IPS DF 19.7 (cell line): Measurements from ENCODE around the gene ABCD1.
"Not testable (repeated sequence)": the region's sequence is repeated elsewhere in the genome, so short reads cannot be mapped to it uniquely, and the experiment has no call there.

Experiments
- DNase-seq: peaks from one replicate; pipeline ENCODE4 v3.0.0-alpha.2; 2013; ENCODE audit warnings: low read depth, low spot score

ABCD1 gene

DNA sequence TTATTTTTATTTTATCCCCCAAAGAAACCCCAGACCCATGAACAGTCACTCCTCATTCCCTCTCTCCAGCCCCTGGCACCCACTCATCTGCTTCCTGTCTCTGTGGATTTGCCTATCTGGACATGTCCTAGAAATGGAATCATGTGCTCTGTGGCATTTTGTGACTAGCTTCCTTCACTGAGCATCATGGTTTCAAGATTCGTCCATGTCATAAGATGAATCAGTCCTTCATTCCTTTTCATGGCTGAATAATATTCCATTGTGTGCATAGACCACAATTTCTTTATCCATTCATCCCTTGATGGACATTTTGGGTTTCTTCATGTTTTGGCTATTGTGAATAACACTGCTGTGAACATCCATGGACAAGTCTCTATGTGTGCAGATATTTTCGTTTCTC lies 10.2 kb downstream of the ABCD1 start:
- DNase-seq = no peak

DNA sequence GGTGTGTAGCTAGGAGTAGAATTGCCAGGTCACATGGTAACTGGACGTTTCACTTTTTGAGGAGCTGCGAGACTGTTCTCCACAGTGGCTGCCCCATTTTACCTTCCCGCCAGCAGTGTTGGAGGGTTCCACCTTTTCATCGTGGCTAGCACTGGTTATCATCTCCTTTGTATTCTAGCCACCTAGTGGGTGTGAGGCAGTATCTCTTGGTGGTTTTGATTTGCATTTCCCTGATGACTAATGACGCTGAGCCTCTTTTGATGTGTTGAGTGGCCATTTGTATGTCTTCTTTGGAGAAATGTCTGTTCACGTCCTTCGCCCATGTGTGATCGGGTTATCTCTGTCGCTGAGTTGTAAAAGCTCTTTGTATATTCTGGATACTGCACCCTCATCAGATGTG lies 10.6 kb downstream of the ABCD1 start:
- no peak for DNase-seq

DNA sequence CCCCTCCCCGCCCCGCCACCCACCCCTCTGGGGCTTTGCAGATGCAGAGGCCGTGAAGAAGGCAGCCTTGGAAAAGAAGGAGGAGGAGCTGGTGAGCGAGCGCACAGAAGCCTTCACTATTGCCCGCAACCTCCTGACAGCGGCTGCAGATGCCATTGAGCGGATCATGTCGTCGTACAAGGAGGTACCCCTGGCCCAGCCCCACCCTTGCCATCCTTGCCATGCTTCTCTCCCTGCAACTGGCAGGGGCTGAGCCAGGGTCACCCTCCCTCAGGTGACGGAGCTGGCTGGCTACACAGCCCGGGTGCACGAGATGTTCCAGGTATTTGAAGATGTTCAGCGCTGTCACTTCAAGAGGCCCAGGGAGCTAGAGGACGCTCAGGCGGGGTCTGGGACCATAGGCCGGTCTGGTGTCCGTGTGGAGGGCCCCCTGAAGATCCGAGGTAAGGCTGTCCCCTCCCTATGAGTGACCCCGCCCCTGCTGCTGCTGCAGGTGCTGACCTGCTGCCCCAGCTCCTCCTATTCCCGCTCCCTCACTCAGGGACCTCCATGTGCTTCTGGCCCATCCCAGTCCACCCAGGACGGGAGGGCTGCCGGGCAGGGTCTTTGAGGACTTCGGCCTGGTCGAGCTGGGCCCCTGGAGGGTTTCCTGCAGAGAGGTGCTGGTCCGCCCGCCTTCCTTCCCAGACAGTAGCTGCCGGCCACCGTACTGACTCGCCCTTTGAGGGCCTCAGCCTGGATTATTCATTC lies 11.6 kb downstream of the ABCD1 start:
- DNase-seq = no peak

DNA sequence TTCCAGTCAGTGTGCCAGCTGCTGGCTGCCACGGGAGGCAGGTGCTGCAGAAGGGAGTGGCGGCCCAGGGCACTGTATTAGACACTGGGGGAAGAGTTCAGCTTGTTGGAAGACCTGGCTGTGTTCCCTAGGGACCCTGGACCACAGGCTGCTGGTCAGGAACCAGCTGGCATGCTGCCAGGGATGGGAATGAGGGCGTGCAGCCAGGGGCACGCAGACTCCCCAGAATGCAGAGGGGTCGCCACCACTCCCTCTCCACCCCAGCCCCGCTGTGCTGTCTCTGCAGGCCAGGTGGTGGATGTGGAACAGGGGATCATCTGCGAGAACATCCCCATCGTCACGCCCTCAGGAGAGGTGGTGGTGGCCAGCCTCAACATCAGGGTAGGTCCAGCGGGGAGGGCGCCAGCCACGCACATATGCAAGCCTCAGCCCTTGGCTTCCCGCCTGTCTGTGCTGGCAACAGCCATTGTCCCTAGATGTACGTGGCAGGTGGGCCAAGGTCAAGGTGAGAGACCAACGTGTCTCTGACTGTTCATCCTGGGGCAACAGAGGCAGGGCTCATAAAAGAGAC lies 12.3 kb downstream of the ABCD1 start:
- no peak for DNase-seq

DNA sequence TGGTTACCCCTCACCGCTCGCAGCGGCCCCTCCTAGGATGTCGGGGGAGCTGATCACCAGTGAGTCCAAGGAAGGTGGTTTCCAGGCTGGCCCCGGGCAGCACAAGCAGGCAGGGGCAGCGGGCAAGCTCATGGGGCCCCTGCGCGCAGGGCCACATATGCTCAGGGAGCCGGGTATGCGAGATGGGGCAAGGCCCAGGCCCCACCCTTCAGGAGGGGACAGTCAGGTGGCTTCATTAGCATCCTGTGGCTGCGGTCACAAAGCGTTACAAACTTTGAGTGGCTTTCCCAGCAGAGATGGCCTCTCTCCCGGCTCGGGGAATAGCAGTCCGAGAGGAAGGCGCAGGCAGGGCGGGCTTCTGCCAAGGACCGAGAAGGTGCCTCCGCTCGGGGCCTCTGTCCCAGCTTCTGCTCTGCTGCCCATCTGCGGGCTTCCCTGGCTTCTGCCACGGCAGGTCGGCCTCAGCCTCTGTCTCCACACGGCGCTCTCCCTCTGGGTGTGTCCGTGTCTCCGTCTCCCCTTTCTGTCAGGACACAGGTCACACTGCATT lies 13.5 kb downstream of the ABCD1 start:
- DNase-seq = no peak

DNA sequence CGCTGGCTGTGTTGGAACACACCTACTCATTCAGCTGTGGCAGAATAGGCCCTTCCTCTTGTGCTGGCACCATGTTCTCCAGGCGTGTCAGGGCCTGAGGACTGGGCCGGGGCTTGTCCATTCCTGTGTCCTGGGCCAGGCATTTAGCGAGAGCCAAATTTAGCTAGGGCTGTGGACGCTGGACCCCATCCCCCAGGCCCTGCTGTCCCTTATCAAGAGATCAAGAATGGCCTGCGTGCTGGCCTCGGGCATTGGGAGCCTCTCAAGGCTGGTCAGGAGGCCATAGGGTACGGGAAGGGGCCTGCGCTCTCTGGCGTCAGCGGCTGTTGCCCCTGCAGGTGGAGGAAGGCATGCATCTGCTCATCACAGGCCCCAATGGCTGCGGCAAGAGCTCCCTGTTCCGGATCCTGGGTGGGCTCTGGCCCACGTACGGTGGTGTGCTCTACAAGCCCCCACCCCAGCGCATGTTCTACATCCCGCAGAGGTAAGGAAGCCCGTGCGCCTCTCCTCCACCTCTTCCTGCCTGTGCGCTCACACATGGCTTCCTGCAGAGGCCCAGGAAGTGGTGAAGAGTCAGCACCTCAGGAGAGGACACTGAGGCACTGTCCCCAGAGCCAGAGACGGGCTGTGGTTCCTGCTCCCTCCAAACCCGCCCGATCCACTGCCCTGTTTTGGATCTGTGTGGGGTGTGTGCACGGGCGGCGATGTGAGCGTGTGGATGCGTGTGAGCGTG lies 15.3 kb downstream of the ABCD1 start:
- DNase-seq = no peak

DNA sequence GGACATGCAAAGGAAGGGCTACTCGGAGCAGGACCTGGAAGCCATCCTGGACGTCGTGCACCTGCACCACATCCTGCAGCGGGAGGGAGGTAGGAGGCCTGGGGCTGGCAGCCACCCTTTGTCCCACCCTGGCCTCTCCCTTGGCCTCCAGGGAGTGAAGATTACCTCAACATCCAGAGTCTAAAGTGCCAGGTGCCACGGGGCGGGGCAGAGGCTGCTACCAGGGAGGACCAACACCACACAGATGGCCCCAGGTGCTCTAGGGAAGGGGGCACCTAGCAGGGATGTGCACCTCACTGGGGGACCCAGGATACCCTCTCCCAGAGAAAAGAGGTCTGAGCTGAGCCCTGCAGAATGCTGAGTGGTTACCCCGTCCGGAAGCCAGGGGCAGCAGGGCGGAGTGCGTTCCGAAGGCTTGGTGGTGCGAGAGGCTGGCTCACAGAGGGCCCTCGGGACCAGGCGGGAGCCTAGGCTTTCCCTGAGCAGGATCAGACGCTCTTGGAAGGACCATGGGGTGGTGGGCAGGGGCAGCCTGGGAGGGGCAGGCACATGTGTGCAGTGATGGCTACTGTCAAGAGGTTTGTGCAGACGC lies 16.1 kb downstream of the ABCD1 start:
- no peak for DNase-seq

DNA sequence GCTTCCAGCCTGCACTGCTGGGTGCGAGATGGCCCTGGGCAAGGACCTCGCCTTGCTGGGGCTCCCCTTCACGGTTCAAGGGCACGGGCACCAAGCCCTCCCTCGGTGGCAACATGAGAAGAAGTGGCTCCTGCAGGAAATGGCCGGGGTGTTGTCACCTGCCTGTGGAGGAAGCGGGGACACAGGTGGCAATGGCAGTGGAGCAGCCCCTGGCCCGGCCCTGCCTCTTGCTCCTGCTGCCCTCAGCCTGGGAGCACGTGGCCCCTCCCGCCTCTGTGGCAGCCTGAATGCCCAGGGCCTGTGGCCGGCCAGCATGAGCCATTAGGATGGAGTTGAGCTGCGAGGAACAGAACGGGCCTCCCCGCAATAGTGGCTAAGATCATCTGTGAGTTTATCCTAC lies 16.8 kb downstream of the ABCD1 start:
- DNase-seq = no peak

DNA sequence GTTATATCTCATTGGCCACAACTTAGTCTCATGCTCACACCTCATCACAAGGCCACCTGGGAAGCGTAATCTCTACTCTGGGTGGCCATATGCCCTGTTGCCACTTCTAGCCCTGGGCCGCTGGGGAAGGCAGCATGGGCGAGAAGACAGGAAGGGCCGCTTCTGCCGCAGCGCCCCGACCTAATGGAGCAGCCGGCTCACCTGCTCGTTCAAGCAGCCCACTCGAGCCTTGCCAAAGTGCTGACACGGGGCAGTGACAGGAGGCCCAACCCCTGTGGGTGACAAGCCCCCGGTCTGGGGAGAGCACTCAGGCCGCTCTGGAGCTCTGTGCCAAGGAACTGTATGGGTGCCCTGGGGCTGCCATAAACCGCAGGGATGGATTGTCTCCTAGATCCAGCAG lies 17.5 kb downstream of the ABCD1 start:
- not testable (repeated sequence) for DNase-seq

DNA sequence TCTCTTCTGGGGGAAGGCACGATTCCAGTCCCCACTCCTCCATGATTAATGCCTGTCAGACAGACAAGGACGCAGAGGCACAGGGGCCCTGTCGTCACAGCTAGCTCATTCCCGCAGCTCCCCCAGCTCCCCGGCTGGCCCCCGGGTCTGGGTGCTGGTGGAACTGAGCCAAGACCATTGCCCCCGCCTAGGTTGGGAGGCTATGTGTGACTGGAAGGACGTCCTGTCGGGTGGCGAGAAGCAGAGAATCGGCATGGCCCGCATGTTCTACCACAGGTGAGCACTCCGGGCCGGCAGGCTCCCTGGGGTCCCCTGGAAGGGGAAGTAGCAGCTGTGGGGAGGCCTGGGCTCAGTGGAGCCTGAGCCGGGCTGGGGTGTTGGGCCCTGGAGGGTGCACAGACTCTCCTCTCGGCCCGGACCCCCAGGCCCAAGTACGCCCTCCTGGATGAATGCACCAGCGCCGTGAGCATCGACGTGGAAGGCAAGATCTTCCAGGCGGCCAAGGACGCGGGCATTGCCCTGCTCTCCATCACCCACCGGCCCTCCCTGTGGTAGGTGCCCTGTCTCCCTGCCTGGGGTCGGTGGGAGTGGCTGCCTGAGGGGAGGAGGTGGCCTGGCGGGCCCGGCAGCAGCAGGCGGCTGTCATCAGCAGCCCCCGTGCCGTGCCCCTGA lies 18.3 kb downstream of the ABCD1 start:
- not testable (repeated sequence) for DNase-seq

DNA sequence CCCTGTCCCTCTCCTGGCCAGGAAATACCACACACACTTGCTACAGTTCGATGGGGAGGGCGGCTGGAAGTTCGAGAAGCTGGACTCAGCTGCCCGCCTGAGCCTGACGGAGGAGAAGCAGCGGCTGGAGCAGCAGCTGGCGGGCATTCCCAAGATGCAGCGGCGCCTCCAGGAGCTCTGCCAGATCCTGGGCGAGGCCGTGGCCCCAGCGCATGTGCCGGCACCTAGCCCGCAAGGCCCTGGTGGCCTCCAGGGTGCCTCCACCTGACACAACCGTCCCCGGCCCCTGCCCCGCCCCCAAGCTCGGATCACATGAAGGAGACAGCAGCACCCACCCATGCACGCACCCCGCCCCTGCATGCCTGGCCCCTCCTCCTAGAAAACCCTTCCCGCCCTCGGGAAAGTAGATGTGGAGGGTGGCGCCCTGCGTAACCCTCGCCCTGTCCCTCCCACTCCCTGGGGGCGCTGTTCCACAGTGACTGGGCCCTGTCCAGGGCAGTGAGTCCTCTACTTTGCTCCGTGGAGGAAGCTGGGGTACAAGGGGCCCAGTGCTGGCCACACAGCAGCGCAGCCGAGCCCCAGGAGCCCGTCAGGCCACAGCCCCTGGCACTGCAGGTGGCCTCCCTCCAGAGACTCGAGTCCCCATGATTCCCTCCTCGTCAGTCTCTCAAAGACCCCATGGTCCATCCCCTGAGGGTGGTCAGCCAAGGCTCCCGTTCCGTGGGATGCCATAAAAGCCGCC lies 19.0 kb downstream of the ABCD1 start:
- not testable (repeated sequence) for DNase-seq

DNA sequence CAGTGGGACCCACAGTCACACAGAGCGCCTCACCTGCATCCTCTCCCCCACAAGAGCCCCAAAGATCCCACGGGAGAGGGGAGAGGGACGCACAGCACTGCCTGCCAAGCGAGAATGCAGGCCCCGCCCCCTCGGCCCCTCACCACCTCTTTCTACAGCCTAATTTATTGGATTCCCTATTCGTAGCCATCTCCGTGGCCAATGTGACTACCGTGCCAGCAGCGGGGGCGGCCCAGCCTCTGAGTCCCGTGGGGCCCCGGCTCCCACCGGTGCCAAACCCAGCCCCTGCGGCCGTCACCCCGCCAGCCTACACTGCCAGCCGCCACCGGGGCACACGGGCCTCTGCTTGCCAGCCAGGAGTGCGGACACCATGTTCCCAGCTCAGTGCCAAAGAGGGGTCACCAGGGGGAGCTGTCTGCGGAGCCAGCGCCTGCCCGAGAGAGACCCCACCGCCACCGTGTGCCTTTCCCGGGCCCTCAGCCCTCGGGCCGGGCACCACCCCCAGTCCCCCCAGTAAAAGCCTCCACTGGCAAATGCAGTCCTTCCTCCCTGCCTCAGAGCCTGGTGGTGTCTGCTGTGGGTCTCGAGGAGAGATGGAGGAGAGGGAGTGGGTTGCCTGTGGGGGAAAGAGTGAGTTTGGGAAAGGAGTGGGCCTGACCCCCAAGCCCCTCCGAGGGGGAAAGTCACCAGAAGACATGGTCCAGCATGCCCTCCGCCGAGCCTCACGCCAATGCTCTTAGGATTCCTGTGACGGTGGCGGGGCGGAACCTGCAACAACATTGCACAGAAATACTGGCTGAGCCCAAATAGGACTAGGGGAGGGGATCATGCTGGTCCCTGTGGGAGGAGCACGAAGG lies 19.8 kb downstream of the ABCD1 start:
- DNase-seq = no peak

DNA sequence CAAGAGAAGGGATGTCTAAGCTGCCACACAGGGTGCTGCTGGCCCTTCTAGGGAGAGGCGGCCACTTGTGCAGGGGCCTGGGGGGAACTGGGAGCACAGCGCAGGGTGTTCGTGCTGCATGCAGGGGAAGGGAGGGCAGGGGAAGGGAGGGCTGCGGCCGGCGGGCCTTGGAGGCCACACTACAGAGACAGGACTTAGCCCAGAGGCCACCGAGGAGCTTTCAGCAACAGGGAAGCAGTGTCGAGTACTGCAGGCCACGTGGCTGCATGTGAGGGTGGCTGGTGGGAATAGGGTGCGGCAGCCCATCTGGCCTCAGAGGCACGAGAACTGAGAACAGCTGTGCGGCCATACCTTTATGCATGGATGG lies 20.4 kb downstream of the ABCD1 start:
- not testable (repeated sequence) for DNase-seq

DNA sequence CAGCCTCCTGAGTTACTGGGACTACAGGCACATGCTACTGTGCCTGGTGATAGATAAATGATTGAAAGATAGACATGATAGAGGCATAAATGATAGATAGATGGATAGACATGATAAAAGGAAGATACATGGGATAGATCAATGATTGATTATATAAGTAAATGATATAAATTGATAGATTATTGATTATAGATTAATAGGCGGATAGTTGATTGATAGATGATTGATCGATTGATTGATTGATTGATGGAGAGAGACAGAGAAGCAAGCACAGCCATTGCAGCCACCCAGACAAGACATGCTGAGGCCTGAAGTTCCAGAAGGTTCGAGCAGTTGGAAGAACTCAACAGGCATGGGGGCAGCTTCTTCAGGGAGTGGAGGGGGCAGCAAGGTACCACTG lies 21.7 kb downstream of the ABCD1 start:
- DNase-seq = no peak

DNA sequence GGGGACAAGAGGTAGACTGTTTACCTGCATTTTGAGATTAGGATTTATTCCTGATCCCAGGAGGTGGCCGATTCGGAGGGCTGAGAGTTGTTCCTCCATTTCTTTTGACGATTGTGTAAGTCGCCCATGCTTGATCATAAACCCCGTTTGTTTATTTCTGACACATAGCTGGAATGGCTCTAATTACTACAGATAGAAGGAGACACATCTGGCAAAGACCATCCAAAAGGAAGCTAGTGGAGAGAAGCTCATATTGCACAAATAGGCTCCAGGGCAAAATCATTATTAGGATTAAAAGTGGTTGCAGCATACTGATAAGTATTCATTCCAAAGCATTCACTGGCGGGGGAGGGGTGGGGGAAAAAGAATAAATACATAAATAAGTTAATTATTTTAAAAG lies 22.3 kb downstream of the ABCD1 start:
- DNase-seq = not testable (repeated sequence)

DNA sequence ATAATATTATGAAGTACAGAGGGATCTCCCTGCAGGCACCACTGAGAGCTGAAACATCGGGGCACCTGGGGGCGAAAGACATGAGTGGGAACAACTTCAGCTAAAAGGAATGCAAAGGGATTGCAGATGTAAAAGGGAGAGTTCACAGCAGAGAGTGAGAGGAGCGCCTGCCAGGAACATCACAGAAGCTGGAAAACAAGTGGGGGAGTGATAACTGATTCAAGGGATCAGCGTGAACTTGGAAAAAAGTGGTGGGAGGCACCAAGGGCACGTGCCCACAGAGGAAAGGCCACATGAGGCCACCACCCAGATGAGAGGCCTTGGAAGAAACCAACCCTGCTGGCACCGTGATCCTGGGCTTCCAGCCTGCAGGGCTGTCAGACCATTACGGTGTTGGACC lies 24.4 kb downstream of the ABCD1 start:
- not testable (repeated sequence) for DNase-seq

DNA sequence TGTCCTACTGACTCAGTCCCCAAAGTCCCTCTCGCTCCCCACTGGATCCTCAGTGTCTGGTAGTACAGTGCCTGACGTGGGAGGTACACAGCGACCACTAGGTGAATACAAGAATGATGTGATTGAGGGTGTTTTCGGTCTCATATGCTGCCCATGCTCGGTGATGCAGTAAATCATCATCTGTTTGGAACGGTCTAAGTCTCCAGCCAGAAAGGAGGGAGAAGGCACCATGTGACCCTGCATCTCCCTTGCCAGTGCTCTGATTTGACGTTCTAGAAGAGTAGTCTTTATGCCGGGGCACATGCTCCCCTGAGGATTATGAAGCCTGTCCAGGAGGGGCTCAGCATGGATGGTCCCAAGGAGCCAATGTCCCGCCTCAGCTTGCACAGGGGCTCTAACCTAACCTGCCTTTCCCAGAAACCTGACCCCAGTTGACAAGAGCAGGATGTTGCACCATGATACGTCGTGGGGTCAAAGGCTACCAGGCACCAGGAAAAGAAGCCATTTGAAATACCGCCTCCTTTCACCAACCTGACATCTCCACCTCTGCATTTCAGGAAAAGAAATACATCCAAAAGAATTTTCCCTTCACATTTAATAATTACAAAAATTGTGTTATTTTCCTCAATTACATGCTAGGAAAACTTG lies 25.6 kb downstream of the ABCD1 start:
- DNase-seq = no peak

DNA sequence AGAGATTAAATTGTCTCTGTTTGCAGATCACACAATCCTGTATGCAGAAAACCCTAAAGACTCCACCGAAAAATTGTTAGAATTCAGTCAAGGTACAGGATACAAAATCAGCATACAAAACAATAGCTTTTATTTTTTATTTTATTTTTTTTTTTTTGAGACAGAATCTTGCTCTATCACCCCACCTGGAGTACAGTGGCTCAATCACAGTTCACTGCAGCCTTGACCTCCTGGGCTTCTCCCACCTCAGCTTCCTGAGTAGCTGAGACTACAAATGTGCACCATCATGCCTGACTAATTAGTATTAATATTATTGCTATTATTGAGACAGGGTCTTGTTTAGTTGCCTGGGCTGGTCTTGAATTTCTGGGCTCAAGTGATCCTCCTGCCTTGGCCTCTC lies 30.5 kb downstream of the ABCD1 start:
- no peak for DNase-seq

DNA sequence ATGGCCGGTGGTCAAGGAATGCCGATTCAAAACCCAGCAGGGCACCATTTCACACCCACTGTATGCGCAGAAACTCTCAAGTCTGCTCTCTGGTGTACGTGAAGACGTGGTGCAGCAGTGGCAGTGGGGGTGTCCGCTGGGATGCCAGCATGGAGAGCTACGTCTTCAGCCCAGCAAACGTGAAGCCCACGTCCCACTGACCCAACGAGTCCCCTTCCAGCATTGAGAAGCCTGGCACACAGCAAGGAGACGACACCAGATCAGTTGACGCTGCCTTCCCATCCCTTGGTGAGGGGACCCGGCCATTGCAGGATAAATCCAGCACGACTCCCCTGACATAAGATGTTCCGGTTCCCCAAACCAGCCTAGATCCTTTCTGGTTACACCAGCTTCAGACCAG lies 37.2 kb downstream of the ABCD1 start:
- no peak for DNase-seq
